ENCODE measurements around the gene ADAP1. TPM values are rescaled to one million over a fixed set of nuclear protein-coding genes. Genes with fewer than 3 reads are reported as not detected.

The ADAP1 gene
- total and polyA plus RNA-seq, 2 of the 13 experiments (the other 11 are each of a cell fraction or from before 2014, with no cell fraction given): 10.5 to 24.6 TPM

GRCh38 chr7:963236-964078 is 9.0 kb upstream of the ADAP1 start (continued):
- TF ChIP-seq ZNF362 (CRISPR knock-in tag; IDR thresholded peaks at IDR 0.05; ENCODE audit: borderline replicate concordance) (no peak), THAP9 (CRISPR knock-in tag; IDR thresholded peaks at IDR 0.05; ENCODE audit: borderline replicate concordance) (no peak), MLLT10 (CRISPR knock-in tag; IDR thresholded peaks at IDR 0.05) (no peak), ZBTB43 (CRISPR knock-in tag; conservative IDR thresholded peaks at IDR 0.05) (no peak), DRAP1 (CRISPR knock-in tag; IDR thresholded peaks at IDR 0.05) (no peak), SMC3 (IDR thresholded peaks at IDR 0.05; ENCODE audit: low read length) (no peak), MATR3 (CRISPR knock-in tag; IDR thresholded peaks at IDR 0.05) (no peak), NR2F2 (IDR thresholded peaks at IDR 0.05; ENCODE audit: borderline replicate concordance, low read depth) (no peak), ZSCAN29 (CRISPR knock-in tag; conservative IDR thresholded peaks at IDR 0.05) (no peak), ZNF761 (CRISPR knock-in tag; conservative IDR thresholded peaks at IDR 0.05) (no peak; the same call in 1 of the 2 replicates), MYC (CRISPR knock-in tag; IDR thresholded peaks at IDR 0.05; ENCODE audit: borderline replicate concordance) (peak; percentile 62; the same call in 1 of the 2 replicates), IRX3 (CRISPR knock-in tag; IDR thresholded peaks at IDR 0.05; ENCODE audit: borderline replicate concordance, low read depth) (no peak), HNRNPLL (IDR thresholded peaks at IDR 0.05; ENCODE audit: low read depth, low read length, poor library complexity, severe bottlenecking) (peak; percentile 30), POLR2AphosphoS5 (IDR thresholded peaks at IDR 0.05; ENCODE audit: low read depth, low read length) (no peak), MBD4 (IDR thresholded peaks at IDR 0.05; ENCODE audit: borderline replicate concordance, low read length) (no peak), MED1 (CRISPR knock-in tag; IDR thresholded peaks at IDR 0.05) (peak; percentile 31; the same call in 1 of the 2 replicates), ZFY (CRISPR knock-in tag; IDR thresholded peaks at IDR 0.05) (no peak), USF2 (IDR thresholded peaks at IDR 0.05; ENCODE audit: low read depth, low read length) (no peak), USF2 (CRISPR knock-in tag; IDR thresholded peaks at IDR 0.05; ENCODE audit: borderline replicate concordance) (no peak)
